GM18907 (cell line): ENCODE results near the gene MPZL1.

Experiments
- ATAC-seq: cut with Tn5 transposase; IDR thresholded peaks from one replicate; pipeline ENCODE4 v1.9.1; 2021; ENCODE audit warnings: mild to moderate bottlenecking, moderate library complexity; ENCODE audit not compliant: unreplicated experiment

The MPZL1 gene

DNA sequence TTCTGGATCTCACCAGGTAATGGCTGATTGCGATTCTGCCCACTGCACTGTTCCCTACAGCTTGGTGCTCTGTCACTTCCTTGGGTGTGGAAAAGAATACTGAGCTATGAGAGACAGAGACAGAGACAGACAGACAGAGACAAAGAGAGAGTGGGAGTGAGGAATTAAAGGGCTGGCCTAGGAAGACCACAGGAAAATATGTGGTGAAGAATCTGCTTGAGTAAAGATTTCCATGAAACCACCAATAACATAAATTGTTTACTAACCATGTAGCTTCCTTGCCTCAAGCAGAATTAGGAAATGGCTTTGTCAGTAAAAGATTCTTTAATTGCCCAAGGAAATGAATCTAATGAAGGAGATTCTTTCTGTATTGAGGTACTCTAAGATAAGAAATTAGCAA, 54.4 kb downstream of the MPZL1 start:
- no peak for ATAC-seq

DNA sequence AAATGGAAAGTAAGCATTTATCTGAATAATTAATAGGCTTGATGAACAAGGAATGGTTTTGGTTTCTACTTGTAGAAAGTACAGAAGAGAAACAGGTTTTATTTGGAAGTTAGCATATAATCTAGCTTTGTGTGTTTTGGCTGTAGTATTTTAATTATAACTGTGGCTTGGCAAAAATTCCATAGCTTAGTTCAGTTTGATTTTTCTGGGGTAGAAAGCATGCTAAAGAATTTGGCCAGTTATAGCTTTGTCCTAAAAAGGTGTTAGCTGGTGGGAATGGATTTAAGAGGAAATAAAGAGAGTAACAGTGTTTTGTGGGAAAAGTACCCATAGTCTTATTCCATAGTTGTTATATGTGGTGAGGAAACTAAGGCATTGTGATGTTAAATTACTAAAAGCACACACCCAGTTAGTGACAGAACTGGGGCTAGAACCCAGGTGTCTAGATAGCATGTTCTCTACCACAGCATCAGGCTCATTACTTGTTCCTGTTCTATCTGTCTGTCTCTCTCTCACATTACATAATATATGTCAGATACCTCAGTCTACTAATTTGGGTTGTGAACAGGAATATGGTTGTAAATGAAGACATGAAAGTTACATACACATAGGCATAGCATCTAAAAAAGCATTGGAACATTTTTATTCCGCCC, 55.0 kb downstream of the MPZL1 start:
- ATAC-seq, result no peak

DNA sequence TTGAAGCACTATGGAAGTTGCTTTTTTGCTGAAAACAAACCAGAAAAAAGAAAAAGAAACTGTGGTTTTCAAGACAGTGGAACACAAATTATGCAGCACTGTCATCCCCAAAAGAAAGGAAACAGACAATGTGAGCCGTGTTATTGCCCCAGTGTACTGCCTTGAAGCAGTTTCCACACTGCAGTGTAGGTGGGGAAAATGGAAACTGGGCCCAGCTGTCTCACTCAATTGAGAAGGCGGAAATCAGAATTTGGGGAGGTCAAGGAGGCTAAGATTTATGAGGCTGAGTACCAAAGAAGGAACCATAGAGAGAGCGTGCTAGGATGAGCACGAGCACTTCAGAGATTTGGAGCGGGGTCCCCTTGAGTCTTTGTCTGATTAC, 55.5 kb downstream of the MPZL1 start:
- no peak for ATAC-seq

DNA sequence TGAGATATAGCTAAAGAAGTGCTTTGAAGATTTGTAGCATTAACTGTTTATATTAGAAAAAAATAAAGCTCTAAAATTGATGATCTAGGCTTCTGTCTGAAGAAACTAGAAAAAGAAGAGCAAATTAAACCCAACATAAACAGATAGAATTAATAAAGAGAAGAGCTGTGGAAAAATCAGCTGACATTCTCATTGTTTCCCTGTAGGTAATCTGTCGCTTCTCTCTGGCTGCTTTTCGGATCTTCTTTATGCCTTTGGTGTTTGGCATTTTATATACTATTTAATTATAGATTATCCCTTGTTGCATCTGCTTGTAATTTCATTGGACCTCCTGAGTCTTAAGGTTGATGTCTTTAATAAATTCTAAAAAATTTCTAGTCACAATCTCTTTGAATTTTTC, 59.8 kb downstream of the MPZL1 start:
- no peak for ATAC-seq

DNA sequence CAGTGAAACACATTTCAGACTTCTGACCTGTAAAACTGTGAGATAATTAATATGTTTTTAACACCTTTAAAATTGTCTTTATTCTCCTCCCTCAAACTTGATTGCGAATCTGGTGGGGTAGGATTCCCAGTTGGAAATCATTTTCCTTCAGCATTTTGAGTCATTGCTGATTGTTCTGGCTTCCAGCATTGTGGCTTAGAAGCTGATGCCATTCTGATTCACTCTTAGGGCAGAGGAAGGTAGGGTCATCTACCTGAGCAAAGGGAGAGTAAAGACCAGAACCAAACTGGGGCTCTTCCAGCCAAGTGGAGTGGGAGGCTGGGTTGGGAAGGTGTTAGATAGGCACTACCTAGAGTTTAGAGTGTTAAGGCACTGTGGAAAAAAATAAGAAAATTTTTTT, 61.2 kb downstream of the MPZL1 start:
- ATAC-seq, result no peak

DNA sequence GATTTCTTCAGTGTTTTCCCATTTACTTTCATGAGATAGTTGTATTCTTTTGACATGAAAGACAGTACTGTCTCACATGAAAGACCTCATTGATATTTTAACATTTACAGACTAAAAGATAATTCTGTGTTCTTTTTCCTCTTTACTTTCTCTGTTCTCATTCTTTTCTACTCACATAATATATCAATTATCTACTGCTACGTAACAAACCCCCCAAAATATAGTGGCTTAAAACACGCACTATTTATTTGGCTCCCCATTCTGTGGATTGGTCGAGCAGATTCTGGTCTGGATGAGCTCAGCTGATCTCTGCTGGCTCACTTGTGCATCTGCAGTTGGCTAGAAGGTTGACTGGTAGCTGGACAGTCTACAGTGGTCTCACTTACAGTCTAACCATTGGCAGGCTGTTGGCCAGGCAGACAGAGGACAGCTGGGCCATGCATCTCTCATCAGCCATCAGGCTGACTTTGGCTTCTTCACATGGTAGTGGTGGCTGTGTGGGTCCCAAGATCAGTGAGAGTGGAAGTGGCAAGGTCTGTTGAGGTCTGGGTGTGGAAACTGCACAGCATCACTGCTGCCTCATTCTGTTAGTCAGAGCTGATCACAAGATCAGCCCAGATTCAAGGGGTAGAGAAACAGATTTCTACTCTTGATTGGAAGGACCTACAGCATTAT, 63.2 kb downstream of the MPZL1 start:
- no peak for ATAC-seq

DNA sequence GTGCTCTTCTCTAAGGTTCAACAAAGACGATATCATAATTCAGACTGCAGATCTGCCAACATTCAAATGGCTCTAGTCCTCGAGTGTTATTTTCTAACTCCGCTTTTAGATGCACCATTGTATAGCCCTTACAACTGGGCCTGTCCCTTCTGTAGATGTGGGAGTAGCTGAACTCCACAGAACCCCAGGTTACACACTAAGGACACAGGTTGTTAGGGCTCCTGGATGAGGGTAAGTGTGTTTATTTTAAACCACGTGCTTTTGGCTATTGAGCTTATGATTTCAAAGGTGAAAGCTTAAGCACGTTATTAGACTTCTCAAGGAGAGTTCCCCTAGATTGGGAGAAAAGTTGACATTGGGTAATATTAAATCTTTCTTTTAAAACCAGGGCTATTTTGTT, 64.7 kb downstream of the MPZL1 start:
- ATAC-seq, result no peak

DNA sequence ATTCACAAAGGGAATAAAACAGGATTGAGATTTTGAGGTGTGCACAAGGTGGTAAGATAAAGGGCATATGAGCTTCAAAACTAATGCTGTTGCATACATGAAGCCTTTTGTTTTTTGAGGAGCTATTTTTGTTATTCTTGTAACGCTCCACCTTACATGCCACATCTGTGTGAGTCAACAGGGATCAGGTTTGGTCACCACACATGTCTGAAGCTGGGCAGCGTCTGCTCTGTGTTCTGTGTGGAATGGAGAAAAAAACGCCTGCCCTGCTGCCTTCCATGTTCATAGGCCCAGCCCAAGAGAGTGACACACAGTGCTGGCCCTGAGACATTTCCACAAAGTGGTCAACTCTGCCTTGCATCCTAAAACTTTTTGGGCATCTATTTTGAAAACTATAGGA, 67.7 kb downstream of the MPZL1 start:
- no peak for ATAC-seq

DNA sequence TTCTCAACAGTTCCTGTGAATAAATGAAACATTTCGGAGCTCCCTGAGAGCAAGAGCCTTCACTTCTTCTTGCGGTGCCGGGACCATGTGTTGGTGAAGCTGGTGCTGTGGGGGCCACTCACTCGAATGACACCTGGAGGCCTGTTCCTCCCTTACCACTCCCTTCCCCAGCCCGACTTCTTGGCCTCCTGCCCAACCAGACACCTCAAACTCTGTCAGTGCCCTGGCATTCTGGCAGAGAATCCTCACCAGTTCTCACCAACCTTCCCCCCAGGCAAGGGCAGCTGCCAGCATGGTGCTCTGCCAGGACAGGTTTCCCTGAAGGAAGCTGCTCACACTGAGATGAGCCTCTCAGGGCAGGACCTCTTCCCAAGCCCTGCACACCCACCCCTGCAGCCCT, 68.3 kb downstream of the MPZL1 start:
- no peak for ATAC-seq

DNA sequence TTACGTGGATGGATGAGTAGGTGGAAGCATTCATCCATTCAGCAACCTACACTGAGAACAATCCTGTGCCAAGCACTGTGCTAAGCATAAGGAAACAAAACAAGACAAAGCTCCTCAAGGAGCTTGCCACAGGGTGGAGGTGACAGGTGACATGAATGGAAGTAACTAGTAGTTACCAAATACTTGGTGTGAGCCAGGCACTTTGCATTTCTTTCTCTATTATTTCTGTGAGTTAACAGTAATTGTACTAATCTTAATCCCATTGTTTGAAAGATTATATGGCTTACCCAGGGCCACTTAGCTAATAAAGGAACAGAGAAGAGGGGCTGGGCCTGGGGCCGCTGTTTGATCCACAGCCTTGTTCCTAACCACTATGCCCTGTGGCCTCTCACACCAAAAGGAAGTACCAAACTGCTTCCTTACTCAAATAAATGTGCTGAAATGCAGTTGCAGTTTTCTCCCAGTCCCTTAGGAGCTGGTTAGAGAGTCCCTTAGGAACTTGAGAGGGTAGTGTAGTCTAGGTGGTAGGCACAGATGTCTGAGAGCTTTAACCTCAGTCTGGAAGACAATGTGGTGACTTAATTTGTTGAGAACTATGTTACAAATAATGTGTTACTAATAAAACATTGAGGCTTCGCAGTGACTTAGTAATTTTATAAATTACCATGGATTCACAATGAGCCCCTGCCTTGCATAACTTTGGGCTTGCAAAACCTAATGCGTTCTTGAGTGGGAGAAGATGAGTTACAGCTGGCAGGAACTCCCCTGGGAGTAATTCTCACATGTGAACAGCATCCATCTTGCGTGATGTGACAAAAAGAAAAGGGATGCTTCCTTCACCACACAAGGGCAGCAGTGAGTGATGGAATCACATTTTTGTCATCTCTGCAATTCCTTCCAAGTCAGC, 69.8 kb downstream of the MPZL1 start:
- no peak for ATAC-seq

DNA sequence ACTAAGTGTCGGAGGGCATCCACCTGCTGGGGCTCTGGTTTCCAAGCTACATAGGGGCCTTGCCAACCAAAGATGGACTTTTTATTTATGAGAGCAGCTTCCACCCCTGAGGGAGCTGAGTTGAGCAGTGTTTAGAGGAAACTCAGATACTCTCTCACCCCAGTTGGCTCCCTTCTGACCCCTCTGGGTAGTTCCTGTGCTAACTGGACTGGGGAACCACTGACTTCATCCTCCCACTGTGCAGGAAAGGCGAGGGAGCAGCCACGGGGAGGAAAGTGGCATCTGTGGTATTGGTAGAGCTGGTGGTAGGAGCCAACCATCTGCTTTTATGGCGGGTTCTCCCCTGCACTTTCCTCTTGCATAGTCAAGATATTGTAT, 70.4 kb downstream of the MPZL1 start:
- ATAC-seq, result no peak

DNA sequence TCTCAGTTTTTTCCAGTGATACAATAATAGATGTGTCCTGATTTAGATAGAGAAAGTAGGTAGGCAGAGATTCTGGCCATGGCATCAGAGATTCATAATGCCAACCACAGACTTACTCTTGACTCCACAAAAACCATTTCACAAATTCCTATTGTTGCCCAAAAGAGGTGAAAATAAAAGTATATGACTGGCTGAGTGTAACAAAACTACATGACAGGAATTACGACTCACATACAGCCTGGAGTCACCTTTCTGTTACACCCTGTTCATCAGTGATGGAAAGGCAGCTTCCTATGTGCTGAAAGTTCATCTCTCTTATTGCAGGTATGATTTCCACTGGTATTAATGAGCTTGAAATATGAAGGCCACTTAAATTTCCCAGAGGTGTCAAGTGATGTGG, 72.3 kb downstream of the MPZL1 start:
- no peak for ATAC-seq

DNA sequence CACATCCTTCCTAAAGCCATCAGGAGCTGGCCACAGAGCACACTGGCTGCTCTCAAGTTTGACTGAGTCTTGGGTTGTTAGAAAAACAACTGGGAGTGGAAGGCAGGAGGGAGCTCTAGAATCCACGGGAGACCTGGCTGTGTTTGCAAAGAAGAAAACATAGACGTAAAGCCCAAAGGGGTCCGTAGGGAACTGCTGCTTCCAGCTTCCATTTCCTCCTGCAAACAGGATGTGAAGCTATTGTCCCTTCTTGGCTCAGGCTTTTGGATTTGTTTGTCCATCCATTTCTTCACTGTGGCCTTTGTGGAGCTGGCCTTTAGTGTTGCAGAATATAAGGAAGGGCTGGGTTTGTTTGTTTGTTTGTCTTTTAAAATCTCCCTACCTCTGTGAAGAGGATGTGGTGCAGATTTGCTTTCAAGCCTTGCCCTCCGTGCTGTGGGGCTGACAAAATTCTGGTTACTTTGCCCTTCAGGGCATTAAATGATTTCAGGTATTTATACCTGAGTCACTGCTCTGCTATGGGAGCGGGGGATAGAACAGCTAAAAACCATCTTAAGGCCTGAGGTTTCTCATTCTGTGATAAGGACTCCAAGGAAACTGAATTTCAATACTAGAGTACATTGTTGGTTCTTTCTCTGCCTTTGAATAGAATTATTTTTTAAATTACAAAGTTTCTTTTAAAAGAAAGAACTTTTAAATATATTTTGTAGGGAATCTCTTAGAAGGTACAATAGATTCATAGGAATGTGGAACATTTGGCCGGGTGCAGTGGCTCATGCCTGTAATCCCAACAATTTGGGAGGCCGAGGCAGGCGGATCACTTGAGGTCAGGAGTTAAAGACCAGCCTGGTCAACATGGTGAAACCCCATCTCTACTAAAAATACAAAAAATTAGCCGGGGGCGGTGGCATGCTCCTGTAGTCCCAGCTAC, 74.3 kb downstream of the MPZL1 start:
- ATAC-seq, result no peak

DNA sequence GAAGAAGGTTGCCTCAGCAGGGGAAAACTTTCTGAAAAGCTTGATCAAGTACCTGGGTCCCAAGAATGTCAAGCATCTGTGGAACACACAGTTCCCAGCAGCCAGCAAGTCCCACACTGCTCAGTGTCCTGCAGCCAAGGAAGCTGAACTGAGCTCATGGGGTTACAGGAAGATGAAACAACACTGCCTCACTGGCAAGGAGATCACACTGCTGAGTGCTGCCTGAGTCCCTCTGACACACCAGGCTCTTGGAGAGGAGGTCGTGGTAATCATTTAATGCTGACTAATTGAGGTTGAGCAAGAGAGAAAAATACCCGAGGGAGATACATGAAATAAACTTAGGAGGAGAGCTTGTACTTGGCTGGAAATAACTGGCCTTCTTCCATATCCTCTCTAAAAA, 75.2 kb downstream of the MPZL1 start:
- no peak for ATAC-seq

DNA sequence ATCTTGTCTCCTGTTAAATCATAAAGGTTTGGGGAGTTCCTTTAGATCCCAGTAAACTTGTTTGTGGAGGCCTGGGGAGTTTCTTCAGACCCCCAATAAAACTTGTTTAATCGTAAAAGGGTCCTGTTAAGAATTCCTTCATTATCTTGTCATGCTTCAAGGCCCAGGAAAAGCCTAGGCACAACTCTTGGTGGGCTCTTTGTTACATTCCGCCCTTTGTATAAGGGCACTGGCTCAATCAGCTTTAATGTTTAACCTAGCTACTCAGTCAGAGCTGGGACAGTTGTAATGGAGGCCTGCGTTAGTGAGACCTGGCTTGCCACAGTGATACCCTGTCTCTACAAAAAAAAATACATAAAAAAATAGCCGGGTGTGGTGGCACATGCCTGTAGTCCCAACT, 77.2 kb downstream of the MPZL1 start:
- ATAC-seq, result no peak

DNA sequence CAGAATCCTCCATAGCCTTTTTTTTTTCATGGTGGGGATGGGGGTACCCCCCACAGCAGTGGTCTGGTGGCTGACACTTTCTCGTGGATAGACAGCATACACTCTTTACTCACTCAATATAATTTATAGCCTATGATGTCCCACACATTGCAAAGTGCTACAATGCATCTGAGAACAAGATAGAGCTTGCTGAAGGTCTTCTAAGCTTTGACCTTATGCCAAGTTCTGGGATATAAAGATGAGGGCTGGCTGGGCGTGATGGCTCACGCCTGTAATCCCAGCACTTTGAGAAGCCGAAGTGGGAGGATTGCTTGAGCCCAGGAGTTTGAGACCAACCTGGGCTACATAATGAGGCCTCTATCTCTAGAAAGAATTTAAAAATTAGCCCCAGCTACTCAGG, 78.0 kb downstream of the MPZL1 start:
- no peak for ATAC-seq

DNA sequence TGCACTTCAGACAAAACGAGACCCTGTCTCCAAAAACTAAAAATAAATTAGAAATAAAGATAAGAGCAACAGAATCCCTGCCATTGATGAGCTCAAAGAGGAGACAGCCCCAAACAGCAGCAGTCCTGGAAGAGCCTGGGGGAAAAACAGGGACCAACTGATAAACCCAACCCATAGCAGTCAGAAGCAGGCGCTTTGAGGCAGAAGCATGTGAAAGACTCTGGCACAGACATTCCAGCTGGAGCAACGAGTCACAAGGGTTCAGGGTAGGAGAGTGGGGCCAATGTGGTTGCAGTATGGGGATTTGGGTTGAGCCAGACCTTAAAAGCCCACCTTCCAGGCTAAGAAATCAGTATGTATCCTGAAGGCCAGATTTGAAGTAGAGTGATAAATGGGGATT, 78.5 kb downstream of the MPZL1 start:
- ATAC-seq, result no peak

DNA sequence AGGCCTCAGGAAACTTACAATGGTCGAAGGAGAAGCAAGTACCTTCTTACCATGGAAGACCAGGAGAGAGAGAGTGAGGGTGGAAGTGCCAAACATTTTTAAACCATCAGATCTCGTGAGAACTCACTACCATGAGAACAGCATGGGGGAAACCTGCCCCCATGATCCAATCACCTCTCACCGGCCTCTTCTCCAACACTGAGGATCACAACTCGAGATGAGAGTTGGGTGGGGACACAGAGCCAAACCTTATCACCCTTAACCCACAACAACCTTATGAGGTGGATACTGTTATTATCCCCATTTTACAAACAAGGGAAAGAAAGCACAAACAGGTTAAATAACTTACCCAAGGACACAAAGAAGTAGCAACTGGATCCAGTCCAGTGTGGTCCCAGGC, 80.5 kb downstream of the MPZL1 start:
- ATAC-seq, result no peak

DNA sequence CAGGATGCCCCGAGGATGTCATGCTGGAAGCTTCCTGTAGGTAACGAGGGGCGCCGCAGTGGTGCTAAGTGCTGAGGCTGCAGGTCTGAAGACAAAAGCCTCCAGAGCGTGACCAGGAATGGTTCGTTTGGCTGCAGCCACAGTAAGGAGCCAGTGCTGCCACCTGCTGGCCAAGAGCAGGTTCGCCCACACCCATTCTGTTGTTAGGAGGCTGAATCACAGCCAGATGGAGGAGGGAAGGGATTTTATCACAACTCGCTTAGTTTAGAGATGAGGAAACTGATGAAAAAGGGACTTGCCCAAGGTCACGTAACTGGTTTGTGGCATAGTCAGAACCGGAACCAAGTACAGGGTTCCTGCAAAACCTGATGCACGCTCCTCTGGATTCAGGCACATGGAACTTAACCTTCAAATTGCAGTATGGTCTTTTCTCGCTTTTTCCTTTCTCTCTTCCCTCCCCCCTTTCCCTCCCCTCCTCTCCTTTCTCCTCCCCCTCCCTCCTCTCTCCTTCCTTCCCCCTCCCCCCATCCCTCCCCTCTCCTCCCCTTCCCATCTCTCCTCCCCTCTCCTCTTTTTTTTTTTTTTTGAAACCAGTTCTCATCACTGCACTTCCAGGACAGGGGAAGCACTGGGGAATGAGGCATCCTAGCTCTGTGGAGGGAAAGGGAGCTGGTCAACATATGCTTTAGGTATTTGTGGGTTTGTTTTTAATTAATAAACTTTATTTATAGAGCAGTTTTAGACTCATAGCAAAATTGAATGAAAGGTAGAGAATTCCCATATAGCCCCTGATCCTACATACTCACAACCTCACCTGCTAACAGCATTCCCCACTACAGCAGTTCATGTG, 81.8 kb downstream of the MPZL1 start:
- ATAC-seq, result peak; percentile 87

DNA sequence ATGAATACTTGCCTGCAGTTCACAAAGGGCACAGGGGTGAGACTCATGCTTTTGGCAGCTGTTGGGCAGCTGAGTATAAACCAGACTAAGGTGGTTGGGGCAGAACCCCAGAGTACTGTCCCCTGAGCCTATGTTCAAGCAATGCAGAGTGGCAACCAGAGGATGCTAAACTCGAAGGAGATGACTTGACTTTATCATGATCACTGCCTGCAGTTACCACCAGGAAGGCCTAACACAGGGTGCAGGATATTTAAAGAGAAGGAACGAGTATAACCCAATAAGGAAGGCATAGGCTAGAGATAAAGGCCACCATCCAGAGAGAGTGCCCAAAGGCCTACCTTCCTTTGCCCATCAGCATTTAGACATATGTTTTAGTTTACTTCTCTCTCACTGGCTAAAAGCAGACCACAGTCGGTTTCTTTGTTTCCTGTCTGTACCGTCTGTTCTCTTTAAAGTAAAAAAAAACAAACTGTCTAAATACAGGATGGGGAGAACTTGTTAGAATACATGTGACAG, 83.3 kb downstream of the MPZL1 start:
- peak; percentile 60 for ATAC-seq
